DND-41 (cell line): ENCODE data around the gene PSEN2.

Experiments used
- CTCF ChIP-seq: IDR thresholded peaks from 2 replicates; pipeline ENCODE4 v1.5.1; 2012; ENCODE audit warnings: borderline replicate concordance, low read length, moderate library complexity, mild to moderate bottlenecking; ENCODE audit not compliant: poor library complexity, severe bottlenecking; ENCODE audit errors: extremely low read depth
- EZH2 ChIP-seq: IDR thresholded peaks from 3 replicates; pipeline ENCODE4 v1.6.1; 2012; ENCODE audit warnings: borderline replicate concordance, low read depth, mild to moderate bottlenecking, moderate library complexity, low read length, inconsistent platforms; ENCODE audit not compliant: severe bottlenecking

- TF ChIP-seq EZH2 (no peak), CTCF (no peak)
These were observed 48.7 kb upstream of the PSEN2 start for GRCh38 chr1:226821719-226822085.
